Suprapubic skin (tissue), 4 donors: ENCODE measurements around the gene ANTXR2. TPM values are rescaled to one million over a fixed set of nuclear protein-coding genes. Genes with fewer than 3 reads are reported as not detected.
"Not testable (repeated sequence)": the region's sequence is repeated elsewhere in the genome, so short reads cannot be mapped to it uniquely, and the experiment has no call there.

ENCODE experiments used
- DNase-seq, 2 donors: peaks; one replicate each; pipeline ENCODE4 v3.0.0-alpha.2; 2019; ENCODE audit warnings: low spot score in 2 of 2
- H3K27ac ChIP-seq: fragments of 200-600 bp; sonication (generic); one replicate; pipeline ENCODE4 v1.5.1; 2019
- H3K27me3 ChIP-seq: fragments of 200-600 bp; sonication (generic); one replicate; pipeline ENCODE4 v1.5.1; 2019
- H3K36me3 ChIP-seq: fragments of 200-600 bp; sonication (generic); one replicate; pipeline ENCODE4 v1.5.1; 2019
- H3K4me1 ChIP-seq: fragments of 200-600 bp; sonication (generic); one replicate; pipeline ENCODE4 v1.5.1; 2019
- H3K4me3 ChIP-seq: fragments of 200-600 bp; sonication (generic); one replicate; pipeline ENCODE4 v1.5.1; 2019; ENCODE audit warnings: mild to moderate bottlenecking
- H3K9me3 ChIP-seq: fragments of 200-600 bp; sonication (generic); one replicate; pipeline ENCODE4 v1.5.1; 2019
- CTCF ChIP-seq, 2 donors: fragments of 200-600 bp in 1 of 2; fragments of 450-650 bp in 1 of 2; sonication (generic) in 1 of 2; IDR thresholded peaks; one replicate each; pipeline ENCODE4 v1.5.1; 2016 to 2019; ENCODE audit warnings: antibody characterized with exemption in 2 of 2, mild to moderate bottlenecking in 1 of 2, moderate library complexity in 1 of 2
- EP300 ChIP-seq: sonication (generic); formaldehyde crosslinking; IDR thresholded peaks from one replicate; pipeline ENCODE4 v1.6.1; 2017; ENCODE audit warnings: antibody characterized with exemption
- POLR2A ChIP-seq, 2 donors: fragments of 450-650 bp; IDR thresholded peaks; one replicate each; pipeline ENCODE4 v1.6.1; 2017; ENCODE audit warnings: antibody characterized with exemption in 2 of 2, mild to moderate bottlenecking in 2 of 2, moderate library complexity in 2 of 2
- POLR2AphosphoS5 ChIP-seq, 3 donors: sonication (generic); formaldehyde crosslinking; IDR thresholded peaks; one replicate each; pipeline ENCODE4 v1.6.1; 2017; ENCODE audit warnings: antibody characterized with exemption in 3 of 3
- WGBS: methylation state at CpG from one replicate; pipeline ENCODE4 v1.1.5; 2018; 5-methylcytosine and 5-hydroxymethylcytosine counted together
- total RNA-seq, 4 donors: library from RNA; depleted of rRNA; stranded (reverse); fragments of >200 nt; gene quantifications; one replicate each; pipeline ENCODE4 v1.1.0, GENCODE V29; 2016

The ANTXR2 gene
- total RNA-seq, 4 donors from 2014 or later, result 9.8 to 22.2 (median 12.8) TPM

- no peak overlapping the region for H3K4me3 ChIP-seq
- no peak overlapping the region for H3K27ac ChIP-seq
- 56% methylated on average over 3 of the region's 3 CpGs for WGBS
- no peaks in the 10 kb centered on the region for H3K9me3 ChIP-seq
- no peak for DNase-seq
- peaks cover 18% of the 10 kb centered on the region for H3K4me1 ChIP-seq
- no peak for TF ChIP-seq POLR2AphosphoS5 (IDR thresholded peaks at IDR 0.05)
- no peaks in the 10 kb centered on the region for H3K36me3 ChIP-seq
- no peaks in the 10 kb centered on the region for H3K27me3 ChIP-seq
Observed at GRCh38 chr4:80005863-80006262, 67.2 kb downstream of the ANTXR2 start.

- H3K9me3 ChIP-seq, result no peaks in the 10 kb centered on the region
- peaks cover 18% of the 10 kb centered on the region for H3K4me1 ChIP-seq
- H3K27me3 ChIP-seq, result no peaks in the 10 kb centered on the region
- H3K27ac ChIP-seq, result no peak overlapping the region
- DNase-seq, result no peak
- H3K4me3 ChIP-seq, result no peak overlapping the region
- no peaks in the 10 kb centered on the region for H3K36me3 ChIP-seq
- TF ChIP-seq CTCF (IDR thresholded peaks at IDR 0.05) (no peak), POLR2AphosphoS5 (IDR thresholded peaks at IDR 0.05) (no peak), EP300 (no peak), POLR2A (IDR thresholded peaks at IDR 0.05) (no peak)
Observed at GRCh38 chr4:80004319-80004718, 68.7 kb downstream of the ANTXR2 start.

- peaks cover 16% of the 10 kb centered on the region for H3K4me1 ChIP-seq
- not testable (repeated sequence) for H3K27ac ChIP-seq, H3K4me3 ChIP-seq, H3K9me3 ChIP-seq, DNase-seq, H3K36me3 ChIP-seq, H3K27me3 ChIP-seq
- WGBS, result 100% methylated on average over 1 of the region's 1 CpG
Observed at GRCh38 chr4:80002559-80002958, 70.5 kb downstream of the ANTXR2 start.

DNA sequence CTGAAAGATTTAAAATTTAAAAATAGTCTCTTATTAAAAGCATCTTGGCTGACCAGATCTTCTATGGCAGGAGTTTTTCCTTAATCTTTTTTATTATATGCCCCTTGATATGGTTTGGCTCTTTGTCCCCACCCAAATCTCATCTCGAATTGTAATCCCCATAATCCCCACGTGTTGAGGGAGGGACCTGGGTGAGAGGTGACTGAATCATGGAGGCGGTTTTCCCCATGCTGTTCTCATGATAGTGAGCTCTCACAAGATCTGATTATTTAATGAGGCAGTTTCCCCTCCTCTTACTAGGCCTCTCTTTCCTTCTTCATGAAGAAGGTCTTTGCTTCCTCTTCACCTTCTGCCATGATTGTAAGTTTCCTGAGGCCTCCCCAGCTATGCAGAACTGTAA is 74.0 kb downstream of the ANTXR2 start:
- not testable (repeated sequence) for H3K36me3 ChIP-seq, H3K27me3 ChIP-seq, H3K4me3 ChIP-seq, H3K9me3 ChIP-seq, H3K4me1 ChIP-seq, H3K27ac ChIP-seq, DNase-seq
- WGBS, result 84% methylated on average over 3 of the region's 3 CpGs

DNA sequence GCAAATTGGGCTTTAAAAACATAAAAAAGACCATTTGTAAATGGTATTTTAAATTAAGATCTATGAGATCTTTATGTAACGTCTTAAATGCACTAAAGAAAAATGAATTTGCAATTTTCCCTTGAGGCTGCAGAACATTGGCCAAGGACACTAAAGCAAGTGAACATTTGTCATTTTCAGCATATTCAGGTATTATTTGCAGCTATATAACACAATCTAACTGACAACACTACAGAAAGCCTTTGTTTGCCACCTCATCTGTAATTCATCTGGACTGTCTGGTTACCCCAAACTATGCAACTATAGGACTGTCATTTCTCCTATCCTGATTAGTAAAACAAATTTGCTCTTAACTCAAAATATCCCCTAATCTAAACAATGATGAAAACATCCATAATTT is 74.8 kb downstream of the ANTXR2 start:
- WGBS, result 71% methylated on average over 1 of the region's 1 CpG
- no peaks in the 10 kb centered on the region for H3K36me3 ChIP-seq
- no peaks in the 10 kb centered on the region for H3K4me1 ChIP-seq
- TF ChIP-seq CTCF (IDR thresholded peaks at IDR 0.05) (no peak), POLR2AphosphoS5 (IDR thresholded peaks at IDR 0.05) (no peak), POLR2A (IDR thresholded peaks at IDR 0.05) (no peak), EP300 (no peak)
- no peaks in the 10 kb centered on the region for H3K9me3 ChIP-seq
- H3K27ac ChIP-seq, result no peak overlapping the region
- H3K27me3 ChIP-seq, result no peaks in the 10 kb centered on the region
- no peak overlapping the region for H3K4me3 ChIP-seq
- DNase-seq, result no peak

- no peaks in the 10 kb centered on the region for H3K27me3 ChIP-seq
- WGBS, result 24% methylated on average over 2 of the region's 2 CpGs
- no peaks in the 10 kb centered on the region for H3K9me3 ChIP-seq
- no peak overlapping the region for H3K4me3 ChIP-seq
- H3K36me3 ChIP-seq, result no peaks in the 10 kb centered on the region
- no peaks in the 10 kb centered on the region for H3K4me1 ChIP-seq
- no peak for DNase-seq
- TF ChIP-seq POLR2AphosphoS5 (IDR thresholded peaks at IDR 0.05) (no peak), EP300 (no peak), POLR2A (IDR thresholded peaks at IDR 0.05) (no peak), CTCF (IDR thresholded peaks at IDR 0.05) (no peak)
- no peak overlapping the region for H3K27ac ChIP-seq
Observed at GRCh38 chr4:79996851-79997250, 76.2 kb downstream of the ANTXR2 start.

GRCh38 chr4:79993476-79993875 is 79.6 kb downstream of the ANTXR2 start:
- Histone ChIP-seq H3K36me3 (no peaks in the 10 kb centered on the region), H3K27ac (no peak overlapping the region), H3K27me3 (no peaks in the 10 kb centered on the region), H3K4me1 (no peaks in the 10 kb centered on the region), H3K4me3 (no peak overlapping the region), H3K9me3 (no peaks in the 10 kb centered on the region)
- DNase-seq, result no peak
- TF ChIP-seq EP300, result no peak
- no peak for TF ChIP-seq POLR2AphosphoS5 (IDR thresholded peaks at IDR 0.05)
- no peak for TF ChIP-seq POLR2A (IDR thresholded peaks at IDR 0.05)
- 50% methylated on average over 2 of the region's 2 CpGs for WGBS
